CD8-positive, alpha-beta memory T cell (primary cell): Measurements from ENCODE around the gene ZBTB46. TPM values are rescaled to one million over a fixed set of nuclear protein-coding genes. Genes with fewer than 3 reads are reported as not detected.

ENCODE experiments used
- CTCF ChIA-PET: fragments of 350-600 bp; sonication (Branson Sonifier 250); formaldehyde crosslinking; loops from one replicate; lab custom pipeline; 2021; ENCODE audit warnings: antibody characterized with exemption; lab: Charles Lee
- POLR2A ChIA-PET: fragments of 350-600 bp; sonication (Branson Sonifier 250); formaldehyde crosslinking; loops from one replicate; lab custom pipeline; 2021; ENCODE audit warnings: antibody characterized with exemption; lab: Charles Lee
- DNase-seq, 5 donors: peaks; one replicate each; pipeline versions ENCODE4 v3.0.0 to v3.0.0-alpha.2; 2020 to 2022; ENCODE audit warnings: mixed read lengths in 1 of 5
- H3K27ac ChIP-seq: one replicate; pipeline ENCODE4 v1.7.0; 2013; ENCODE audit warnings: low read depth, mild to moderate bottlenecking, low read length, moderate library complexity
- H3K27me3 ChIP-seq: 2 replicates; pipeline ENCODE4 v1.7.0; 2013; ENCODE audit warnings: low read length, mild to moderate bottlenecking; ENCODE audit not compliant: insufficient read depth, poor library complexity, severe bottlenecking
- H3K36me3 ChIP-seq: 2 replicates; pipeline ENCODE4 v1.7.0; 2013; ENCODE audit warnings: mild to moderate bottlenecking, low read length, moderate library complexity; ENCODE audit not compliant: insufficient read depth
- H3K4me1 ChIP-seq: 2 replicates; pipeline ENCODE4 v1.7.0; 2013; ENCODE audit warnings: mild to moderate bottlenecking, low read length, moderate library complexity; ENCODE audit not compliant: insufficient read depth
- H3K4me3 ChIP-seq: 2 replicates; pipeline ENCODE4 v1.7.0; 2013; ENCODE audit warnings: mild to moderate bottlenecking, low read length
- H3K9me3 ChIP-seq: 2 replicates; pipeline ENCODE4 v1.7.0; 2013; ENCODE audit warnings: mild to moderate bottlenecking, low read length
- H3K27ac Mint-ChIP-seq, 8 donors: one replicate each; pipeline ENCODE4 v1.8.0; 2020 to 2021; ENCODE audit warnings: mixed read lengths in 8 of 8, mild to moderate bottlenecking in 6 of 8, inconsistent platforms in 3 of 8, moderate library complexity in 3 of 8
- H3K27me3 Mint-ChIP-seq, 2 donors: one replicate each; pipeline ENCODE4 v1.8.0; 2020 to 2021; ENCODE audit warnings: mixed read lengths in 2 of 2, mild to moderate bottlenecking in 1 of 2, moderate library complexity in 1 of 2
- H3K36me3 Mint-ChIP-seq, 3 donors: one replicate each; pipeline ENCODE4 v1.8.0; 2020 to 2021; ENCODE audit warnings: mixed read lengths in 3 of 3, inconsistent platforms in 1 of 3, mild to moderate bottlenecking in 1 of 3
- H3K4me1 Mint-ChIP-seq, 3 donors: one replicate each; pipeline ENCODE4 v1.8.0; 2020 to 2021; ENCODE audit warnings: mixed read lengths in 3 of 3, inconsistent platforms in 1 of 3, mild to moderate bottlenecking in 1 of 3
- H3K4me3 Mint-ChIP-seq, 7 donors: one replicate each; pipeline ENCODE4 v1.8.0; 2020 to 2021; ENCODE audit warnings: mixed read lengths in 7 of 7, mild to moderate bottlenecking in 6 of 7, moderate library complexity in 4 of 7, inconsistent platforms in 2 of 7
- H3K9me3 Mint-ChIP-seq, 5 donors: one replicate each; pipeline ENCODE4 v1.8.0; 2020 to 2022; ENCODE audit warnings: mixed read lengths in 5 of 5, mild to moderate bottlenecking in 3 of 5, moderate library complexity in 2 of 5, inconsistent platforms in 1 of 5
- polyA plus RNA-seq: library from polyadenylated mRNA; unstranded; fragments of 300-500 nt; fragmentation: Illumina TruSeq; gene quantifications from one replicate; pipeline ENCODE4 v1.2.3, GENCODE V29; 2021
- total RNA-seq, 2 experiments: library from RNA; stranded (reverse); gene quantifications; one replicate each; pipeline ENCODE4 v1.2.3, GENCODE V29; 2021

Gene ZBTB46
- total and polyA plus RNA-seq, 3 experiments from 2014 or later = 0.08 to 0.39 (median 0.31) TPM

- Histone ChIP-seq H3K27me3 (no peaks in the 10 kb centered on the region), H3K36me3 (no peaks in the 10 kb centered on the region), H3K4me3 (no peak overlapping the region), H3K27ac (no peak overlapping the region), H3K4me1 (no peaks in the 10 kb centered on the region), H3K9me3 (no peaks in the 10 kb centered on the region)
- no peak for DNase-seq
- Mint-ChIP-seq H3K27me3 (peaks cover under 1 to 9% of the 10 kb centered on the region in 2 donors), H3K4me1 (no peaks in the 10 kb centered on the region), H3K9me3 (no peaks in the 10 kb centered on the region), H3K27ac (no peak overlapping the region), H3K36me3 (no peaks in the 10 kb centered on the region), H3K4me3 (no peak overlapping the region)
- ChIA-PET CTCF (interaction anchor here (1.3 kb wide), 1 partner anchor 162 kb away, joined by 4 read pairs; no protein-coding TSS in a partner anchor), POLR2A (no interaction called here)
Measured at GRCh38 chr20:63811491-63811875, 19.6 kb downstream of the ZBTB46 start.

- Mint-ChIP-seq H3K9me3 (no peaks in the 10 kb centered on the region), H3K36me3 (no peaks in the 10 kb centered on the region), H3K4me1 (no peaks in the 10 kb centered on the region), H3K27ac (no peak overlapping the region), H3K27me3 (peaks cover 2 to 12% of the 10 kb centered on the region in 2 donors), H3K4me3 (no peak overlapping the region)
- no peaks in the 10 kb centered on the region for H3K9me3 ChIP-seq
- no peak overlapping the region for H3K27ac ChIP-seq
- H3K27me3 ChIP-seq = no peaks in the 10 kb centered on the region
- no peak for DNase-seq
- CTCF ChIA-PET = interaction anchor here (1.3 kb wide), 1 partner anchor 163 kb away, joined by 4 read pairs; no protein-coding TSS in a partner anchor
- POLR2A ChIA-PET = no interaction called here
- no peaks in the 10 kb centered on the region for H3K4me1 ChIP-seq
- H3K4me3 ChIP-seq = no peak overlapping the region
- H3K36me3 ChIP-seq = no peaks in the 10 kb centered on the region
Measured at GRCh38 chr20:63810730-63811490, 20.2 kb downstream of the ZBTB46 start.

- Mint-ChIP-seq H3K36me3 (no peaks in the 10 kb centered on the region), H3K4me1 (no peaks in the 10 kb centered on the region), H3K27me3 (peaks cover 6 to 16% of the 10 kb centered on the region in 2 donors), H3K9me3 (no peaks in the 10 kb centered on the region), H3K27ac (no peak overlapping the region), H3K4me3 (no peak overlapping the region)
- Histone ChIP-seq H3K27me3 (no peaks in the 10 kb centered on the region), H3K27ac (no peak overlapping the region), H3K4me3 (no peak overlapping the region), H3K4me1 (no peaks in the 10 kb centered on the region), H3K36me3 (no peaks in the 10 kb centered on the region), H3K9me3 (no peaks in the 10 kb centered on the region)
- no peak for DNase-seq
- CTCF ChIA-PET = no interaction called here
- POLR2A ChIA-PET = no interaction called here
Measured at GRCh38 chr20:63809856-63810255, 21.2 kb downstream of the ZBTB46 start.

GRCh38 chr20:63808964-63809674 is 21.9 kb downstream of the ZBTB46 start:
- Histone ChIP-seq H3K27ac (no peak overlapping the region), H3K9me3 (no peaks in the 10 kb centered on the region), H3K4me1 (no peaks in the 10 kb centered on the region), H3K36me3 (no peaks in the 10 kb centered on the region), H3K4me3 (no peak overlapping the region), H3K27me3 (no peaks in the 10 kb centered on the region)
- Mint-ChIP-seq H3K4me1 (no peaks in the 10 kb centered on the region), H3K4me3 (no peak overlapping the region), H3K27me3 (peaks cover 6 to 20% of the 10 kb centered on the region in 2 donors), H3K9me3 (no peaks in the 10 kb centered on the region), H3K27ac (no peak overlapping the region), H3K36me3 (no peaks in the 10 kb centered on the region)
- DNase-seq = no peak
- CTCF ChIA-PET = no interaction called here
- POLR2A ChIA-PET = interaction anchor here (0.6 kb wide), 2 partner anchors 119 to 150 kb away, joined by 3 to 13 read pairs; no protein-coding TSS in a partner anchor

GRCh38 chr20:63808145-63808724 is 22.8 kb downstream of the ZBTB46 start:
- Mint-ChIP-seq H3K27ac (no peak overlapping the region), H3K4me1 (no peaks in the 10 kb centered on the region), H3K27me3 (peaks cover 11 to 28% of the 10 kb centered on the region in 2 donors), H3K4me3 (no peak overlapping the region), H3K36me3 (no peaks in the 10 kb centered on the region), H3K9me3 (no peaks in the 10 kb centered on the region)
- ChIA-PET POLR2A (no interaction called here), CTCF (no interaction called here)
- Histone ChIP-seq H3K9me3 (no peaks in the 10 kb centered on the region), H3K27ac (no peak overlapping the region), H3K36me3 (no peaks in the 10 kb centered on the region), H3K27me3 (no peaks in the 10 kb centered on the region), H3K4me3 (no peak overlapping the region), H3K4me1 (no peaks in the 10 kb centered on the region)
- no peak for DNase-seq

- Mint-ChIP-seq H3K36me3 (no peaks in the 10 kb centered on the region), H3K4me1 (no peaks in the 10 kb centered on the region), H3K9me3 (no peaks in the 10 kb centered on the region), H3K27ac (no peak overlapping the region), H3K4me3 (no peak overlapping the region), H3K27me3 (peaks cover 11 to 33% of the 10 kb centered on the region in 2 donors)
- Histone ChIP-seq H3K27ac (no peak overlapping the region), H3K27me3 (no peaks in the 10 kb centered on the region), H3K9me3 (no peaks in the 10 kb centered on the region), H3K4me1 (no peaks in the 10 kb centered on the region), H3K36me3 (no peaks in the 10 kb centered on the region), H3K4me3 (no peak overlapping the region)
- ChIA-PET CTCF (no interaction called here), POLR2A (no interaction called here)
- no peak for DNase-seq
Measured at GRCh38 chr20:63807654-63808053, 23.4 kb downstream of the ZBTB46 start.

- Histone ChIP-seq H3K4me3 (no peak overlapping the region), H3K27ac (no peak overlapping the region), H3K9me3 (no peaks in the 10 kb centered on the region), H3K36me3 (no peaks in the 10 kb centered on the region), H3K27me3 (no peaks in the 10 kb centered on the region), H3K4me1 (no peaks in the 10 kb centered on the region)
- no peak overlapping the region for H3K4me3 Mint-ChIP-seq
- H3K27me3 Mint-ChIP-seq = peaks cover 11 to 35% of the 10 kb centered on the region in 2 donors
- H3K4me1 Mint-ChIP-seq = no peaks in the 10 kb centered on the region
- DNase-seq = no peak
- no peak overlapping the region for H3K27ac Mint-ChIP-seq
- POLR2A ChIA-PET = interaction anchor here (0.7 kb wide), 1 partner anchor 44 kb away, joined by 3 read pairs; no protein-coding TSS in a partner anchor
- no peaks in the 10 kb centered on the region for H3K36me3 Mint-ChIP-seq
- H3K9me3 Mint-ChIP-seq = no peaks in the 10 kb centered on the region
- CTCF ChIA-PET = no interaction called here
Measured at GRCh38 chr20:63804308-63804636, 26.8 kb downstream of the ZBTB46 start.
